Left ventricle myocardium inferior (tissue), 1 donor: ENCODE results near the gene ZNF20. TPM values are rescaled to one million over a fixed set of nuclear protein-coding genes. Genes with fewer than 3 reads are reported as not detected.

Source experiments
- DNase-seq: peaks from one replicate; pipeline ENCODE4 v3.0.0-alpha.2; 2020
- H3K27ac ChIP-seq: fragments of 200-600 bp; replicated peaks from 2 replicates; pipeline ENCODE4 v1.8.0; 2021
- H3K27me3 ChIP-seq: fragments of 200-600 bp; 2 replicates; pipeline ENCODE4 v1.8.0; 2021; ENCODE audit warnings: low read depth
- H3K36me3 ChIP-seq: fragments of 200-600 bp; 2 replicates; pipeline ENCODE4 v1.8.0; 2021
- H3K4me1 ChIP-seq: fragments of 200-600 bp; 2 replicates; pipeline ENCODE4 v1.8.0; 2021
- H3K4me3 ChIP-seq: fragments of 200-600 bp; 2 replicates; pipeline ENCODE4 v1.8.0; 2021; ENCODE audit warnings: mild to moderate bottlenecking, moderate library complexity
- H3K9me3 ChIP-seq: fragments of 200-600 bp; replicated peaks from 2 replicates; pipeline ENCODE4 v1.8.0; 2021
- CTCF ChIP-seq: fragments of 200-600 bp; IDR thresholded peaks from 2 replicates; pipeline ENCODE4 v1.8.0; 2021; ENCODE audit warnings: antibody characterized with exemption, mild to moderate bottlenecking, borderline replicate concordance
- intact Hi-C: fragments of 100-400 bp; cut with micrococcal nuclease; formaldehyde crosslinking; loops from one replicate; pipeline ENCODE4 v1.11.0; 2022
- total RNA-seq: library from RNA; stranded (reverse); fragmentation: NEBNext Ultra II Directional; extraction: Animal tissue kit (Norgen Biotek cat#: 25700); gene quantifications from one replicate; pipeline ENCODE4 v1.2.1, GENCODE V29; 2021
- donor health status: DM: no; HTN: yes; CAD: no; lungs with severe emphysema.

Gene ZNF20
- total RNA-seq, 1 donor from 2014 or later = 2.2 TPM

DNA sequence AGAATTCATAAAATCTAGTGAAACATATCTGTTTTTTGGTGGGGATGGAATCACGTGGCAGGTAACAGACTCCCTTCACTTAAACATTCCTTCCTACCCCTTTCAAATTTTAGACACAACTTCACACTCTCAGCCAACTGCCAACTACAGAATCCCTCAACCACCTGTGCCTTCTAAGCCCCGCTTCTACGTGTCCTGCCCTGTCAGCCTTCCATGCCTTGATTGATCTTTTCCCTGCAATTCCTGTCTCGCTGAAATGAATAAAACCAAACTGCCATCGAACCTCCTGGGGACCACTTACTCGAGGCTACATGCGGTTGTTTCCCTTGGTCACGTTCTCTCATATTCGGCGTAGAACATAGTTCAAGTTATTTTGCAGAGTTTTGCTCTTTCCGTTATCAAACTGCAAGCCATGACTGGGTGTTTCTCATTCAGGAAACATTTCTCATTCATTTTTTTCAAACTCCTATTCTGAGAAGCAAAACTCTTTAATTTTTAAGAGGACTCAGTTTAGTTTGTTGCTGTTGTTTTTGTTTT, 15.2 kb upstream of the ZNF20 start:
- no peak for DNase-seq
- Histone ChIP-seq H3K9me3 (no peaks in the 10 kb centered on the region), H3K27me3 (no peaks in the 10 kb centered on the region), H3K4me1 (peaks cover 25% of the 10 kb centered on the region), H3K36me3 (peaks cover 25% of the 10 kb centered on the region), H3K27ac (peak overlapping the region; percentile 87), H3K4me3 (peak overlapping the region; percentile 89)
- no peak for TF ChIP-seq CTCF
- intact Hi-C loops = no loop called here

DNA sequence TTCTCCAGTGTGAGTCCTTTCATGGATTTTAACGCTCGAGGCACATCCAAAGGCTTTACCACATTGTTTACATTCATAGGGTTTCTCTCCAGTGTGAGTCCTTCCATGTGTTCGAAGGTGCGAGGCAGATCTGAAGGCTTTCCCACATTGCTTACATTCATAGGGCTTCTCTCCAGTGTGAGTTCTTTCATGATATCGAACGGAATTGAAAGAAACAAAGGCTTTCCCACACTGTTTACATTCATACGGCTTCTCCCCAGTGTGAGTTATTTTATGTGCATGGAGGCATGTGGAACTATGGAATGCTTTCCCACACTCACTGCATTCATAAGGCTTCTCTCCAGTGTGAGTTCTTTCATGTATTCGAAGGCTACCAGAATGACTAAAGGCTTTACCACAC, 5.2 kb upstream of the ZNF20 start:
- Histone ChIP-seq H3K4me1 (peaks cover 11% of the 10 kb centered on the region), H3K36me3 (peaks cover 54% of the 10 kb centered on the region), H3K27me3 (no peaks in the 10 kb centered on the region), H3K4me3 (no peak overlapping the region), H3K27ac (no peak overlapping the region), H3K9me3 (peaks cover 16% of the 10 kb centered on the region)
- no peak for TF ChIP-seq CTCF
- DNase-seq = no peak
- intact Hi-C loops = no loop called here

DNA sequence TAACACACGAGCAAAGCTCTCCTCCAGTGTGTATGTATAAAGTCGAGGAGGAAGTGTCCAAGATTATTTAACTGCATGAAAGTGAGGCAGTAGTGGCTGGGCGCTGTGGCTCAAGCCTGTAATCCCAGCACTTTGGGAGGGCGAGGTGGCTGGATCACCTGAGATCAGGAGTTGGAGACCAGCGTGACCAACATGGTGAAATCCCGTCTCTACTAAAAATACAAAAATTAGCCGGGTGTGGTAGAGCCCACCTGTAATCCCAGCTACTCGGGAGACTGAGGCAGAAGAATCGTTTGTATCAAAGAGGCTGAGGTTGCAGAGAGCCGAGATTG, 1.2 kb upstream of the ZNF20 start:
- Histone ChIP-seq H3K4me3 (no peak overlapping the region), H3K36me3 (peaks cover 39% of the 10 kb centered on the region), H3K4me1 (peaks cover 30% of the 10 kb centered on the region), H3K27ac (no peak overlapping the region), H3K9me3 (peaks cover 16% of the 10 kb centered on the region), H3K27me3 (no peaks in the 10 kb centered on the region)
- no peak for DNase-seq
- intact Hi-C loops = loop anchor here (2.0 to 5.0 kb wide), 2 partner anchors 51 to 79 kb away; partner anchors contain the start of gene ZNF844
- TF ChIP-seq CTCF = peak; percentile 35

- H3K9me3 ChIP-seq = peaks cover 10% of the 10 kb centered on the region
- peak overlapping the region; percentile 86 for H3K27ac ChIP-seq
- peaks cover 30% of the 10 kb centered on the region for H3K4me1 ChIP-seq
- no peaks in the 10 kb centered on the region for H3K27me3 ChIP-seq
- TF ChIP-seq CTCF = peak; percentile 97
- DNase-seq = peak; percentile 88
- peak overlapping the region; percentile 94 for H3K4me3 ChIP-seq
- intact Hi-C loops = loop anchor here (2.0 to 5.0 kb wide), 2 partner anchors 50 to 78 kb away; partner anchors contain the start of gene ZNF844
- H3K36me3 ChIP-seq = peaks cover 38% of the 10 kb centered on the region
These were observed 625 bp upstream of the ZNF20 start for GRCh38 chr19:12140545-12141404.

DNA sequence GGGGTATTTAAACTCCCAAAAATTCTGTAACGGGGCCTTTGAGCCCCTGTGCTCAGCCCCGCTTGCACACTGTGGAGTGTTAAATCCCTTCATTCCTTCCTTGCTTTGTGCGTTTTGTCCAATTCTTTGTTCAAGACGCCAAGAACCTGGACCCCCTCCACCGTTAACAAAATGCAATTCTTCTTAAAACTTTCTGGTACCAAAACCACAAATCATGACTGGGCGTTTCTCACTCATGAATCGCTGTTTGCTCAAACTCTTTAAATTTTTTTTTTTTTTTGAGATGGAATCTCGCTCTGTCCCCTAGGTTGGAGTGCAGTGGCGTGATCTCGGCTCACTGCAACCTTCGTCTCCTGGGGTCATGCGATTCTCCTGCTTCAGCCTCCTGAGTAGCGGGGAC, 881 bp downstream of the ZNF20 start:
- H3K36me3 ChIP-seq = peaks cover 38% of the 10 kb centered on the region
- H3K27me3 ChIP-seq = no peaks in the 10 kb centered on the region
- intact Hi-C loops = no loop called here
- H3K9me3 ChIP-seq = no peaks in the 10 kb centered on the region
- H3K4me3 ChIP-seq = peak overlapping the region; percentile 94
- H3K27ac ChIP-seq = peak overlapping the region; percentile 86
- no peak for TF ChIP-seq CTCF
- DNase-seq = no peak
- peaks cover 30% of the 10 kb centered on the region for H3K4me1 ChIP-seq
